NCI-H187 treated with DMSO at 0.1 percent for 48 hours (cell line): Measurements from ENCODE around the gene DEPDC1.
"Not testable (repeated sequence)": the region's sequence is repeated elsewhere in the genome, so short reads cannot be mapped to it uniquely, and the experiment has no call there.

ENCODE experiments used
- DNase-seq: peaks from one replicate; lab custom pipeline; 2025; lab: John Stamatoyannopoulos, UW

Gene DEPDC1

GRCh38 chr1:68478662-68479061, 18.2 kb downstream of the DEPDC1 start:
- no peak for DNase-seq

GRCh38 chr1:68476626-68477025, 20.3 kb downstream of the DEPDC1 start:
- not testable (repeated sequence) for DNase-seq

GRCh38 chr1:68473060-68473459, 23.8 kb downstream of the DEPDC1 start:
- DNase-seq, result no peak

- no peak for DNase-seq
Observed at GRCh38 chr1:68470388-68470970, 26.4 kb downstream of the DEPDC1 start.

GRCh38 chr1:68464891-68465290, 32.0 kb downstream of the DEPDC1 start:
- no peak for DNase-seq

GRCh38 chr1:68460935-68461334, 35.9 kb downstream of the DEPDC1 start:
- no peak for DNase-seq

- no peak for DNase-seq
Observed at GRCh38 chr1:68459796-68460195, 37.1 kb downstream of the DEPDC1 start.

GRCh38 chr1:68459091-68459490, 37.8 kb downstream of the DEPDC1 start:
- no peak for DNase-seq

- DNase-seq, result no peak
Observed at GRCh38 chr1:68456202-68456601, 40.7 kb downstream of the DEPDC1 start.

- DNase-seq, result no peak
Observed at GRCh38 chr1:68454534-68454933, 42.3 kb downstream of the DEPDC1 start.

GRCh38 chr1:68453060-68453670, 43.7 kb downstream of the DEPDC1 start:
- no peak for DNase-seq

- no peak for DNase-seq
Observed at GRCh38 chr1:68449901-68450300, 47.0 kb downstream of the DEPDC1 start, which contains the start of gene RPE65. Gene RPE65, minus strand, starts transcription at chr1:68449954. Its CDS starts 49 bp downstream, at chr1:68449905.

GRCh38 chr1:68448365-68448764, 48.5 kb downstream of the DEPDC1 start:
- no peak for DNase-seq

- no peak for DNase-seq
Observed at GRCh38 chr1:68445709-68446108, 51.2 kb downstream of the DEPDC1 start.

- DNase-seq, result no peak
Observed at GRCh38 chr1:68442822-68443556, 53.9 kb downstream of the DEPDC1 start.

- DNase-seq, result no peak
Observed at GRCh38 chr1:68442006-68442405, 54.9 kb downstream of the DEPDC1 start.

GRCh38 chr1:68438310-68438709, 58.6 kb downstream of the DEPDC1 start:
- DNase-seq, result no peak

GRCh38 chr1:68433395-68433794, 63.5 kb downstream of the DEPDC1 start:
- DNase-seq, result no peak

GRCh38 chr1:68431076-68431475, 65.8 kb downstream of the DEPDC1 start:
- no peak for DNase-seq

GRCh38 chr1:68429233-68429808, 67.6 kb downstream of the DEPDC1 start:
- DNase-seq, result no peak

- no peak for DNase-seq
Observed at GRCh38 chr1:68426594-68426993, 70.3 kb downstream of the DEPDC1 start.
